IMR-90 (cell line): ENCODE data around the gene CLPSL2. TPM values are rescaled to one million over a fixed set of nuclear protein-coding genes. Genes with fewer than 3 reads are reported as not detected.

Experiments
- ATAC-seq: fragments of 200-7000 bp; cut with Tn5 transposase; 2 replicates; pipeline ENCODE4 v1.9.1; 2020; ENCODE audit warnings: low read depth, mild to moderate bottlenecking, moderate library complexity
- BruUV-seq: library from RNA; stranded (reverse); fragments of 400-500 nt; replicated peaks from 2 replicates; lab custom pipeline; 2021; lab: Mats Ljungman, UMichigan
- CTCF ChIA-PET: fragments of 300-600 bp; formaldehyde crosslinking; extraction: SDS; loops from one replicate; lab custom pipeline; 2021; ENCODE audit warnings: antibody characterized with exemption; lab: Yijun Ruan, JAX
- POLR2A ChIA-PET: fragments of 300-600 bp; sonication (Branson Sonifier 250); formaldehyde crosslinking; loops from one replicate; lab custom pipeline; 2022; ENCODE audit warnings: antibody characterized with exemption; ENCODE audit not compliant: unreplicated experiment; lab: Charles Lee
- DNase-seq: peaks from one replicate; pipeline ENCODE4 v3.0.0; 2013
- H2AFZ ChIP-seq: replicated peaks from 2 replicates; pipeline ENCODE3; 2013; ENCODE audit warnings: low read length, mild to moderate bottlenecking; ENCODE audit not compliant: poor library complexity
- H2AK5ac ChIP-seq: 2 replicates; pipeline ENCODE4 v1.6.1; 2013; ENCODE audit warnings: low read depth, low read length, inconsistent platforms
- H2AK9ac ChIP-seq: replicated peaks from 2 replicates; pipeline ENCODE3; 2013; ENCODE audit warnings: mild to moderate bottlenecking, low read depth, low read length, moderate library complexity; ENCODE audit not compliant: poor library complexity
- H2BK120ac ChIP-seq: 2 replicates; pipeline ENCODE4 v1.6.1; 2013; ENCODE audit warnings: low read depth, low read length, inconsistent platforms
- H2BK15ac ChIP-seq: 3 replicates; pipeline ENCODE4 v1.6.1; 2013; ENCODE audit warnings: low read depth, low read length, inconsistent platforms
- H2BK20ac ChIP-seq: 2 replicates; pipeline ENCODE4 v1.6.1; 2013; ENCODE audit warnings: low read depth, mild to moderate bottlenecking, inconsistent platforms, low read length, moderate library complexity
- H2BK5ac ChIP-seq: 2 replicates; pipeline ENCODE4 v1.6.1; 2013; ENCODE audit warnings: mild to moderate bottlenecking, low read depth, low read length, inconsistent platforms; ENCODE audit not compliant: poor library complexity, severe bottlenecking
- H3K14ac ChIP-seq: replicated peaks from 2 replicates; pipeline ENCODE4 v1.6.1; 2013; ENCODE audit warnings: low read depth, low read length, inconsistent platforms
- H3K18ac ChIP-seq: 2 replicates; pipeline ENCODE4 v1.6.1; 2013; ENCODE audit warnings: low read depth, low read length, control low read depth
- H3K23ac ChIP-seq: 2 replicates; pipeline ENCODE4 v1.6.1; 2013; ENCODE audit warnings: low read depth, low read length, inconsistent platforms
- H3K27ac ChIP-seq: 2 replicates; pipeline ENCODE4 v1.5.1; 2013; ENCODE audit warnings: mild to moderate bottlenecking, control low read depth, low read length; ENCODE audit not compliant: insufficient read depth
- H3K27me3 ChIP-seq: 2 replicates; pipeline ENCODE4 v1.6.1; 2013; ENCODE audit warnings: low read length; ENCODE audit not compliant: control insufficient read depth, insufficient read depth
- H3K36me3 ChIP-seq: 2 replicates; pipeline ENCODE4 v1.6.1; 2013; ENCODE audit warnings: low read length, mixed read lengths; ENCODE audit not compliant: control insufficient read depth, insufficient read depth
- H3K4ac ChIP-seq: 2 replicates; pipeline ENCODE4 v1.6.1; 2013; ENCODE audit warnings: low read depth, low read length, inconsistent platforms
- H3K4me1 ChIP-seq: 2 replicates; pipeline ENCODE4 v1.6.1; 2013; ENCODE audit warnings: low read length, mixed read lengths; ENCODE audit not compliant: control insufficient read depth, insufficient read depth
- H3K4me2 ChIP-seq: 2 replicates; pipeline ENCODE4 v1.6.1; 2013; ENCODE audit warnings: low read depth, mild to moderate bottlenecking, control low read depth, low read length, moderate library complexity
- H3K4me3 ChIP-seq: 2 replicates; pipeline ENCODE4 v1.5.1; 2013; ENCODE audit warnings: low read depth, mild to moderate bottlenecking, control low read depth, low read length, moderate library complexity; ENCODE audit not compliant: insufficient read depth
- H3K56ac ChIP-seq: 2 replicates; pipeline ENCODE4 v1.6.1; 2013; ENCODE audit warnings: low read length, inconsistent platforms; ENCODE audit not compliant: insufficient read depth; ENCODE audit errors: extremely low read depth
- H3K79me1 ChIP-seq, 2 experiments: 2 replicates each; pipeline ENCODE4 v1.6.1; 2013; ENCODE audit warnings: low read length in 2 of 2, inconsistent platforms in 1 of 2, low read depth in 1 of 2
- H3K9ac ChIP-seq: 2 replicates; pipeline ENCODE4 v1.6.1; 2013; ENCODE audit warnings: low read depth, low read length, control low read depth
- H3K9me1 ChIP-seq: 2 replicates; pipeline ENCODE4 v1.6.1; 2013; ENCODE audit warnings: low read length, inconsistent platforms; ENCODE audit not compliant: insufficient read depth
- H3K9me3 ChIP-seq: 2 replicates; pipeline ENCODE4 v1.6.1; 2013; ENCODE audit warnings: low read length; ENCODE audit not compliant: control insufficient read depth, insufficient read depth
- H4K20me1 ChIP-seq: 2 replicates; pipeline ENCODE4 v1.6.1; 2013; ENCODE audit warnings: low read length, inconsistent platforms; ENCODE audit not compliant: insufficient read depth
- H4K5ac ChIP-seq: 2 replicates; pipeline ENCODE4 v1.6.1; 2013; ENCODE audit warnings: mild to moderate bottlenecking, low read depth, low read length, control low read depth
- H4K8ac ChIP-seq, 2 experiments: 2 replicates each; pipeline ENCODE4 v1.6.1; 2013; ENCODE audit warnings: low read depth in 2 of 2, low read length in 2 of 2, control low read depth in 1 of 2, inconsistent platforms in 1 of 2
- H4K91ac ChIP-seq: 2 replicates; pipeline ENCODE4 v1.6.1; 2013; ENCODE audit warnings: low read depth, low read length, inconsistent platforms; ENCODE audit not compliant: insufficient read depth
- CEBPB ChIP-seq: IDR thresholded peaks from 2 replicates; pipeline ENCODE4 v1.6.1; 2012; ENCODE audit warnings: low read depth, low read length, improper control_type of control experiment
- CHD1 ChIP-seq: IDR thresholded peaks from 2 replicates; pipeline ENCODE4 v1.6.1; 2012; ENCODE audit warnings: low read depth, low read length, improper control_type of control experiment
- CTCF ChIP-seq: conservative IDR thresholded peaks from 2 replicates; pipeline ENCODE4 v1.5.1; 2012; ENCODE audit warnings: mild to moderate bottlenecking, low read depth, low read length, improper control_type of control experiment
- ELK1 ChIP-seq: fragments of 150-350 bp; IDR thresholded peaks from 2 replicates; pipeline ENCODE4 v1.6.1; 2016; ENCODE audit warnings: low read depth, mild to moderate bottlenecking, low read length, moderate library complexity, borderline replicate concordance
- FOS ChIP-seq: fragments of 150-350 bp; IDR thresholded peaks from 2 replicates; pipeline ENCODE4 v1.6.1; 2016; ENCODE audit warnings: low read depth, low read length
- MAFK ChIP-seq: IDR thresholded peaks from 2 replicates; pipeline ENCODE4 v1.6.1; 2012; ENCODE audit warnings: low read depth, low read length, improper control_type of control experiment
- MAZ ChIP-seq: IDR thresholded peaks from 2 replicates; pipeline ENCODE4 v1.6.1; 2012; ENCODE audit warnings: low read depth, mild to moderate bottlenecking, low read length, improper control_type of control experiment, moderate library complexity, borderline replicate concordance
- MXI1 ChIP-seq: IDR thresholded peaks from 2 replicates; pipeline ENCODE4 v1.6.1; 2012; ENCODE audit warnings: low read depth, mild to moderate bottlenecking, low read length, moderate library complexity, borderline replicate concordance
- NFE2L2 ChIP-seq: fragments of 150-350 bp; IDR thresholded peaks from 2 replicates; pipeline ENCODE4 v1.6.1; 2016; ENCODE audit warnings: low read depth, mild to moderate bottlenecking, low read length
- POLR2A ChIP-seq: IDR thresholded peaks from 2 replicates; pipeline ENCODE4 v1.6.1; 2012; ENCODE audit warnings: mild to moderate bottlenecking, low read depth, low read length
- RCOR1 ChIP-seq: IDR thresholded peaks from 2 replicates; pipeline ENCODE4 v1.6.1; 2012; ENCODE audit warnings: mild to moderate bottlenecking, low read length, improper control_type of control experiment; ENCODE audit not compliant: insufficient replicate concordance
- RFX5 ChIP-seq: IDR thresholded peaks from 2 replicates; pipeline ENCODE4 v1.8.0; 2012; ENCODE audit warnings: low read depth, mild to moderate bottlenecking, low read length, moderate library complexity
- SMC3 ChIP-seq: fragments of 150-350 bp; IDR thresholded peaks from 2 replicates; pipeline ENCODE4 v1.6.1; 2016; ENCODE audit warnings: low read depth, mild to moderate bottlenecking, antibody characterized with exemption, low read length, moderate library complexity
- USF2 ChIP-seq: fragments of 150-350 bp; IDR thresholded peaks from 2 replicates; pipeline ENCODE4 v1.6.1; 2017; ENCODE audit warnings: mild to moderate bottlenecking, antibody characterized with exemption, low read length, low read depth
- WGBS, 2 experiments: methylation state at CpG; one replicate each; pipeline versions ENCODE4 v1.1.5 to v1.1.7; 2013; ENCODE audit warnings: missing lambda C conversion rate in 2 of 2; ENCODE audit not compliant: insufficient read length in 1 of 2; ENCODE audit errors: extremely low coverage in 2 of 2; 5-methylcytosine and 5-hydroxymethylcytosine counted together
- dilution Hi-C: fragments of 300-500 bp; cut with HindIII; formaldehyde crosslinking; loops from one replicate; pipeline ENCODE4 v1.14.3; 2018; ENCODE audit warnings: low sequenced_read_pairs; ENCODE audit not compliant: unreplicated experiment
- in situ Hi-C: fragments of 300-500 bp; cut with MboI; formaldehyde crosslinking; loops from 3 replicates; pipeline ENCODE4 v1.14.3; 2019; ENCODE audit warnings: low sequenced_read_pairs, inconsistent platforms, mixed read lengths
- intact Hi-C: fragments of 100-400 bp; cut with micrococcal nuclease; formaldehyde crosslinking; loops from 2 replicates; pipeline ENCODE4 v1.10.0; 2022
- polyA plus RNA-seq, 3 experiments: library from polyadenylated mRNA; depleted of rRNA; stranded (reverse); fragments of >200 nt; gene quantifications; 2 replicates each; pipeline ENCODE4 v1.2.3, GENCODE V29; 2012; ENCODE audit warnings: low replicate concordance in 1 of 3
- total RNA-seq: library from RNA; depleted of rRNA; stranded (reverse); fragments of >200 nt; gene quantifications from 2 replicates; pipeline ENCODE4 v1.2.3, GENCODE V29; 2012

Gene CLPSL2
- total and polyA plus RNA-seq, 2 of the 4 experiments (the other 2 are of a cell fraction), result not detected

GRCh38 chr6:35739645-35740524 lies 36.5 kb upstream of the CLPSL2 start:
- Histone ChIP-seq H3K27me3 (peaks cover 5% of the 10 kb centered on the region), H3K79me1 (no peaks in the 10 kb centered on the region), H2BK5ac (no peak overlapping the region), H3K9me1 (no peaks in the 10 kb centered on the region), H2AK5ac (no peak overlapping the region), H4K8ac (no peak overlapping the region), H3K4me2 (no peak overlapping the region), H3K4me1 (no peaks in the 10 kb centered on the region), H4K91ac (no peak overlapping the region), H2AFZ (no peak overlapping the region), H3K23ac (0 out of 2 replicates have a peak overlapping the region, but pooled peaks have one; percentile 48), H3K56ac (no peak overlapping the region), H2BK20ac (no peak overlapping the region), H4K5ac (no peak overlapping the region), H3K9ac (no peak overlapping the region), H3K18ac (no peak overlapping the region), H3K4me3 (no peak overlapping the region), H3K36me3 (no peaks in the 10 kb centered on the region), H3K27ac (no peak overlapping the region), H3K9me3 (no peaks in the 10 kb centered on the region), H4K20me1 (no peaks in the 10 kb centered on the region), H3K4ac (no peak overlapping the region), H2BK15ac (no peak overlapping the region), H2BK120ac (no peak overlapping the region), H3K14ac (no peak overlapping the region), H2AK9ac (no peak overlapping the region)
- no TSS peak for BruUV-seq
- intact Hi-C loops, result no loop called here
- ChIA-PET POLR2A (no interaction called here), CTCF (interaction anchor here (0.6 to 0.9 kb wide), 4 partner anchors 151 to 1171 kb away, joined by 3 to 5 read pairs (median 4); no protein-coding TSS in a partner anchor)
- ATAC-seq (no peak), DNase-seq (no peak)
- in situ Hi-C loops, result loop anchor here (5.0 to 25.0 kb wide), 3 partner anchors 158 to 428 kb away; no protein-coding TSS in a partner anchor
- WGBS, 2 experiments, result 80% methylated on average over 2 of the region's 5 CpGs; no CpG with 5 or more reads in 1 of the 2 experiments
- dilution Hi-C loops, result no loop called here
- no peak for TF ChIP-seq USF2
- no peak for TF ChIP-seq CHD1
- TF ChIP-seq MXI1, result no peak
- TF ChIP-seq ELK1, result no peak
- no peak for TF ChIP-seq CTCF
- no peak for TF ChIP-seq FOS
- no peak for TF ChIP-seq MAZ
- TF ChIP-seq CEBPB, result no peak
- TF ChIP-seq POLR2A, result no peak
- TF ChIP-seq SMC3, result no peak
- no peak for TF ChIP-seq RFX5
- no peak for TF ChIP-seq RCOR1
- no peak for TF ChIP-seq NFE2L2
- no peak for TF ChIP-seq MAFK
